ENCODE measurements around the gene NHLRC2.

GRCh38 chr10:113947184-113948041 lies 93.0 kb downstream of the NHLRC2 start:
- TF ChIP-seq POLR2A (IDR thresholded peaks at IDR 0.05; ENCODE audit: low read depth, low read length) (no peak), GATA2 (IDR thresholded peaks at IDR 0.05; ENCODE audit: insufficient read depth, insufficient read length, low read depth, low read length) (no peak), EZH2 (IDR thresholded peaks at IDR 0.05; ENCODE audit: borderline replicate concordance, low read depth, low read length, severe bottlenecking) (no peak)

Measured in endothelial cell of umbilical vein (primary cell).